Esophagus squamous epithelium (tissue), 5 donors: ENCODE measurements around the gene TRIM10. TPM values are rescaled to one million over a fixed set of nuclear protein-coding genes. Genes with fewer than 3 reads are reported as not detected.

Experiments
- DNase-seq: peaks from one replicate; lab custom pipeline; 2025; lab: John Stamatoyannopoulos, UW
- H3K27ac ChIP-seq, 4 donors: fragments of 200-600 bp; sonication (generic); one replicate each; pipeline ENCODE4 v1.5.1; 2016 to 2019; ENCODE audit warnings: mild to moderate bottlenecking in 1 of 4
- H3K27me3 ChIP-seq, 4 donors: fragments of 200-600 bp; sonication (generic); 1 replicate in 3 of 4; 2 replicates in 1 of 4; pipeline versions ENCODE4 v1.5.1 to v1.6.0; 2017 to 2021; ENCODE audit warnings: antibody characterized with exemption in 1 of 4
- H3K36me3 ChIP-seq, 3 donors: fragments of 200-600 bp; sonication (generic); one replicate each; pipeline ENCODE4 v1.5.1; 2016 to 2019
- H3K4me1 ChIP-seq, 3 donors: fragments of 200-600 bp; sonication (generic); one replicate each; pipeline ENCODE4 v1.5.1; 2017 to 2019
- H3K4me3 ChIP-seq, 4 donors: fragments of 200-600 bp; sonication (generic); 1 replicate in 3 of 4; 2 replicates in 1 of 4; pipeline ENCODE4 v1.5.1; 2016 to 2019; ENCODE audit warnings: mild to moderate bottlenecking in 2 of 4, moderate library complexity in 1 of 4
- H3K9me3 ChIP-seq, 3 donors: fragments of 200-600 bp; sonication (generic); one replicate each; pipeline ENCODE4 v1.5.1; 2016 to 2019
- CTCF ChIP-seq, 6 experiments: fragments of 450-650 bp in 4 of 6; fragments of 200-600 bp in 2 of 6; sonication (generic) in 2 of 6; IDR thresholded peaks; one replicate each; pipeline ENCODE4 v1.5.1; 2016 to 2019; ENCODE audit warnings: antibody characterized with exemption in 6 of 6, mild to moderate bottlenecking in 4 of 6, moderate library complexity in 4 of 6
- POLR2A ChIP-seq, 4 donors: fragments of 450-650 bp; IDR thresholded peaks; one replicate each; pipeline ENCODE4 v1.6.1; 2017; ENCODE audit warnings: antibody characterized with exemption in 4 of 4, mild to moderate bottlenecking in 4 of 4, moderate library complexity in 3 of 4
- WGBS, 2 donors: methylation state at CpG; one replicate each; pipeline ENCODE4 v1.1.5; 2018; 5-methylcytosine and 5-hydroxymethylcytosine counted together
- intact Hi-C: fragments of 100-400 bp; cut with DNase I; formaldehyde crosslinking; loops from one replicate; pipeline ENCODE4 v1.15.0; 2022
- total RNA-seq, 4 donors: library from RNA; depleted of rRNA; stranded (reverse); fragments of >200 nt; gene quantifications; one replicate each; pipeline ENCODE4 v1.1.0, GENCODE V29; 2016
- donor health status: DM: yes; HTN: yes; CAD: no.

The TRIM10 gene
- total RNA-seq, 4 donors from 2014 or later, result not detected

GRCh38 chr6:30188541-30188940 lies 27.5 kb upstream of the TRIM10 start:
- TF ChIP-seq CTCF (IDR thresholded peaks at IDR 0.05), result no peak
- TF ChIP-seq POLR2A (IDR thresholded peaks at IDR 0.05), result no peak
- 92 to 95% methylated on average over 5 of the region's 5 CpGs for WGBS, 2 donors
- peaks cover 34 to 87% (median 47%) of the 10 kb centered on the region in 3 donors for H3K36me3 ChIP-seq

GRCh38 chr6:30185846-30186484 lies 25.0 kb upstream of the TRIM10 start:
- no peak overlapping the region for H3K27ac ChIP-seq
- DNase-seq, result no peak
- 88 to 96% methylated on average over 19 to 20 of the region's 20 CpGs for WGBS, 2 donors
- peaks cover 34 to 64% (median 36%) of the 10 kb centered on the region in 3 donors for H3K36me3 ChIP-seq
- H3K27me3 ChIP-seq, result no peaks in the 10 kb centered on the region
- intact Hi-C loops, result no loop called here
- no peaks in the 10 kb centered on the region for H3K9me3 ChIP-seq
- H3K4me1 ChIP-seq, result no peaks in the 10 kb centered on the region
- no peak overlapping the region for H3K4me3 ChIP-seq
- TF ChIP-seq POLR2A (IDR thresholded peaks at IDR 0.05) (no peak), CTCF (IDR thresholded peaks at IDR 0.05) (no peak)

More at GRCh38 chr6:30188541-30188940, 27.5 kb upstream of the TRIM10 start:
- H3K4me3 ChIP-seq, result no peak overlapping the region
- H3K27me3 ChIP-seq, result no peaks in the 10 kb centered on the region
- no peaks in the 10 kb centered on the region for H3K4me1 ChIP-seq
- intact Hi-C loops, result no loop called here
- no peak overlapping the region for H3K27ac ChIP-seq
- H3K9me3 ChIP-seq, result no peaks in the 10 kb centered on the region
- DNase-seq, result no peak

GRCh38 chr6:30184417-30185031 lies 23.5 kb upstream of the TRIM10 start:
- WGBS, 2 donors, result 80 to 83% methylated on average over 4 of the region's 5 CpGs
- no peak overlapping the region for H3K27ac ChIP-seq
- peaks cover 24 to 49% (median 29%) of the 10 kb centered on the region in 3 donors for H3K36me3 ChIP-seq
- intact Hi-C loops, result no loop called here
- no peak for DNase-seq
- peaks cover 0 to 8% (median 6%) of the 10 kb centered on the region in 3 donors for H3K9me3 ChIP-seq
- no peak for TF ChIP-seq POLR2A (IDR thresholded peaks at IDR 0.05)
- no peak for TF ChIP-seq CTCF (IDR thresholded peaks at IDR 0.05)
- H3K4me1 ChIP-seq, result no peaks in the 10 kb centered on the region
- peaks cover 0 to 5% (median 0%) of the 10 kb centered on the region in 4 donors for H3K27me3 ChIP-seq
- no peak overlapping the region for H3K4me3 ChIP-seq

GRCh38 chr6:30180145-30180544 lies 19.1 kb upstream of the TRIM10 start:
- intact Hi-C loops, result no loop called here
- H3K4me1 ChIP-seq, result no peaks in the 10 kb centered on the region
- H3K9me3 ChIP-seq, result peaks cover 0 to 10% (median 7%) of the 10 kb centered on the region in 3 donors
- H3K36me3 ChIP-seq, result peaks cover 0 to 8% (median 2%) of the 10 kb centered on the region in 3 donors
- no peak for DNase-seq
- TF ChIP-seq POLR2A (IDR thresholded peaks at IDR 0.05), result no peak
- no peak for TF ChIP-seq CTCF (IDR thresholded peaks at IDR 0.05)
- H3K27me3 ChIP-seq, result peaks cover 0 to 48% (median 7%) of the 10 kb centered on the region in 4 donors
- WGBS, 2 donors, result 81 to 89% methylated on average over 1 of the region's 1 CpG
- H3K4me3 ChIP-seq, result no peak overlapping the region
- H3K27ac ChIP-seq, result no peak overlapping the region

- DNase-seq, result no peak
- peaks cover 0 to 10% (median 7%) of the 10 kb centered on the region in 3 donors for H3K9me3 ChIP-seq
- no peaks in the 10 kb centered on the region for H3K4me1 ChIP-seq
- TF ChIP-seq POLR2A (IDR thresholded peaks at IDR 0.05), result no peak
- TF ChIP-seq CTCF (IDR thresholded peaks at IDR 0.05), result no peak
- H3K27me3 ChIP-seq, result peaks cover 0 to 60% (median 7%) of the 10 kb centered on the region in 4 donors
- H3K4me3 ChIP-seq, result no peak overlapping the region
- no peaks in the 10 kb centered on the region for H3K36me3 ChIP-seq
- intact Hi-C loops, result no loop called here
- 44 to 93% methylated on average over 1 of the region's 1 CpG for WGBS, 2 donors
- H3K27ac ChIP-seq, result no peak overlapping the region
Measured at GRCh38 chr6:30178837-30179236, 17.8 kb upstream of the TRIM10 start.
